IMR-90 (cell line): Measurements from ENCODE around the gene FANCM.

Experiments
- FOS ChIP-seq: fragments of 150-350 bp; IDR thresholded peaks from 2 replicates; pipeline ENCODE4 v1.6.1; 2016; ENCODE audit warnings: low read depth, low read length
- POLR2A ChIP-seq: IDR thresholded peaks from 2 replicates; pipeline ENCODE4 v1.6.1; 2012; ENCODE audit warnings: mild to moderate bottlenecking, low read depth, low read length
- RFX5 ChIP-seq: IDR thresholded peaks from 2 replicates; pipeline ENCODE4 v1.8.0; 2012; ENCODE audit warnings: low read depth, mild to moderate bottlenecking, low read length, moderate library complexity
- TF ChIP-seq, protein P1 (sequence below): conservative IDR thresholded peaks from 2 replicates; pipeline ENCODE4 v1.5.1; 2012; ENCODE audit warnings: mild to moderate bottlenecking, low read depth, low read length, improper control_type of control experiment

DNA sequence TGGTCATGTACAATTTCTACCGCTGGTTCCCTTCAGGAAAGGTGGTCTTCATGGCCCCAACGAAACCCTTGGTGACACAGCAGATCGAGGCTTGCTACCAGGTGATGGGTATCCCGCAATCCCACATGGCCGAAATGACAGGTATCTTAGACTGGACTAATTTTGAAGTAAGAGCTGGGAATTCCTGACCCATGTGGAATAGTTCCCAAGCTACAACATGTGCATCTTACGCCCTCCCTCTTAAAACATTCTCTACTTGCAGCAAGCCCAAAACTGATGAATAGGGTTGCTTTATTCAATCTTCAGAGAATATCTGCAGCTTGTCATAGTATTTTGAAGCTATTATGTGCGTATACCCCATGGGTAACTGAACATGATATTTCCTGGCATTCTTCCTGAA is 669 bp downstream of the FANCM start:
- TF ChIP-seq, protein P1, sequence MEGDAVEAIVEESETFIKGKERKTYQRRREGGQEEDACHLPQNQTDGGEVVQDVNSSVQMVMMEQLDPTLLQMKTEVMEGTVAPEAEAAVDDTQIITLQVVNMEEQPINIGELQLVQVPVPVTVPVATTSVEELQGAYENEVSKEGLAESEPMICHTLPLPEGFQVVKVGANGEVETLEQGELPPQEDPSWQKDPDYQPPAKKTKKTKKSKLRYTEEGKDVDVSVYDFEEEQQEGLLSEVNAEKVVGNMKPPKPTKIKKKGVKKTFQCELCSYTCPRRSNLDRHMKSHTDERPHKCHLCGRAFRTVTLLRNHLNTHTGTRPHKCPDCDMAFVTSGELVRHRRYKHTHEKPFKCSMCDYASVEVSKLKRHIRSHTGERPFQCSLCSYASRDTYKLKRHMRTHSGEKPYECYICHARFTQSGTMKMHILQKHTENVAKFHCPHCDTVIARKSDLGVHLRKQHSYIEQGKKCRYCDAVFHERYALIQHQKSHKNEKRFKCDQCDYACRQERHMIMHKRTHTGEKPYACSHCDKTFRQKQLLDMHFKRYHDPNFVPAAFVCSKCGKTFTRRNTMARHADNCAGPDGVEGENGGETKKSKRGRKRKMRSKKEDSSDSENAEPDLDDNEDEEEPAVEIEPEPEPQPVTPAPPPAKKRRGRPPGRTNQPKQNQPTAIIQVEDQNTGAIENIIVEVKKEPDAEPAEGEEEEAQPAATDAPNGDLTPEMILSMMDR: no peak
- TF ChIP-seq POLR2A (no peak), RFX5 (no peak), FOS (no peak)
